K562 (cell line): ENCODE results near the gene LAMA4. TPM values are rescaled to one million over a fixed set of nuclear protein-coding genes. Genes with fewer than 3 reads are reported as not detected.

Source experiments
- ATAC-seq: fragments of 200-7000 bp; cut with Tn5 transposase; 3 replicates; pipeline ENCODE4 v1.9.1; 2020; ENCODE audit warnings: moderate library complexity
- BruUV-seq: library from RNA; stranded (reverse); fragments of 400-500 nt; replicated peaks from 2 replicates; lab custom pipeline; 2021; lab: Mats Ljungman, UMichigan
- CTCF ChIA-PET: fragments of 300-600 bp; formaldehyde crosslinking; extraction: SDS; loops from one replicate; lab custom pipeline; 2021; ENCODE audit warnings: low intra/inter-chr PET ratio; lab: Yijun Ruan, JAX
- POLR2A ChIA-PET: fragments of 300-600, 350-650 bp; sonication (Branson Sonifier 250); formaldehyde crosslinking; extraction: SDS; loops from one replicate; lab custom pipeline; 2021; ENCODE audit warnings: antibody characterized with exemption, inconsistent platforms; lab: Yijun Ruan, JAX
- DNase-seq, 4 experiments: peaks; one replicate each; pipeline versions ENCODE4 v3.0.0 to v3.0.0-alpha.2; 2011 to 2018; ENCODE audit warnings: low spot score in 3 of 4, mixed read lengths in 3 of 4; ENCODE audit errors: extremely low read depth in 1 of 4
- FAIRE-seq: peaks from 2 replicates; lab custom pipeline; 2011; peaks lifted over from hg19 to GRCh38; lab: Jason Lieb, UNC
- H2AFZ ChIP-seq: 2 replicates; pipeline ENCODE4 v1.6.0; 2011; ENCODE audit warnings: low read depth, low read length, control low read depth, inconsistent platforms
- H3K27ac ChIP-seq: fragments of 200-600 bp; 3 replicates; pipeline ENCODE4 v1.8.0; 2011; ENCODE audit warnings: low read depth, mild to moderate bottlenecking, control low read depth, inconsistent platforms, low read length, moderate library complexity, mixed read lengths; ENCODE audit errors: extremely low read depth
- H3K27me3 ChIP-seq, 2 experiments: fragments of 300-600 bp in 1 of 2; 2 replicates in 1 of 2; 3 replicates in 1 of 2; pipeline versions ENCODE4 v1.6.0 to v1.8.0; 2011; ENCODE audit warnings: inconsistent platforms in 2 of 2, low read length in 2 of 2, mild to moderate bottlenecking in 1 of 2, mixed read lengths in 1 of 2, moderate library complexity in 1 of 2; ENCODE audit not compliant: control insufficient read depth in 2 of 2, insufficient read depth in 2 of 2
- H3K36me3 ChIP-seq: fragments of 300-600 bp; 3 replicates; pipeline ENCODE4 v1.8.0; 2011; ENCODE audit warnings: mild to moderate bottlenecking, low read length, inconsistent platforms; ENCODE audit not compliant: control insufficient read depth, insufficient read depth
- H3K4me1 ChIP-seq, 2 experiments: fragments of 200-600 bp in 1 of 2; replicated peaks in 1 of 2; 2 replicates in 1 of 2; 3 replicates in 1 of 2; pipeline versions ENCODE4 v1.5.1 to v1.8.0; 2011; ENCODE audit warnings: inconsistent platforms in 2 of 2, low read length in 2 of 2, mild to moderate bottlenecking in 1 of 2, mixed read lengths in 1 of 2, moderate library complexity in 1 of 2; ENCODE audit not compliant: control insufficient read depth in 2 of 2, insufficient read depth in 2 of 2
- H3K4me2 ChIP-seq: 2 replicates; pipeline ENCODE4 v1.6.1; 2011; ENCODE audit warnings: low read length, control low read depth, inconsistent platforms, mixed read lengths; ENCODE audit not compliant: insufficient read depth
- H3K4me3 ChIP-seq: fragments of 200-600 bp; sonication (generic), shearing (Covaris generic); 2 replicates; pipeline ENCODE4 v1.5.1; 2016; ENCODE audit warnings: control low read depth, inconsistent platforms
- H3K79me2 ChIP-seq: fragments of 200-600 bp; 3 replicates; pipeline ENCODE4 v1.8.0; 2011; ENCODE audit warnings: low read length, inconsistent platforms; ENCODE audit not compliant: control insufficient read depth, insufficient read depth
- H3K9ac ChIP-seq, 2 experiments: 2 replicates each; pipeline versions ENCODE4 v1.6.0 to v1.6.1; 2011; ENCODE audit warnings: low read depth in 2 of 2, low read length in 2 of 2, control low read depth in 1 of 2, inconsistent platforms in 1 of 2, mild to moderate bottlenecking in 1 of 2, mixed read lengths in 1 of 2; ENCODE audit not compliant: insufficient read depth in 1 of 2
- H3K9me1 ChIP-seq: one replicate; pipeline ENCODE4 v1.6.0; 2011; ENCODE audit warnings: inconsistent platforms, mild to moderate bottlenecking, low read length, moderate library complexity; ENCODE audit not compliant: control insufficient read depth, insufficient read depth
- H3K9me3 ChIP-seq: replicated peaks from 2 replicates; pipeline ENCODE4 v1.5.1; 2011; ENCODE audit warnings: low read depth, low read length, inconsistent platforms; ENCODE audit not compliant: control insufficient read depth, insufficient read depth
- H4K20me1 ChIP-seq: replicated peaks from 2 replicates; pipeline ENCODE4 v1.6.1; 2011; ENCODE audit warnings: low read length, inconsistent platforms, mixed read lengths; ENCODE audit not compliant: control insufficient read depth, insufficient read depth
- ZNF3 ChIP-seq: fragments of 250-450 bp; sonication (Bioruptor Pico); IDR thresholded peaks from 2 replicates; pipeline ENCODE4 v1.5.0; 2021; ENCODE audit warnings: mild to moderate bottlenecking, moderate library complexity
- WGBS: fragments of 100-300 bp; shearing (Covaris generic); methylation state at CpG from one replicate; pipeline ENCODE4 v1.1.6; 2016; ENCODE audit warnings: low coverage, mixed read lengths; ENCODE audit not compliant: insufficient coverage; ENCODE audit errors: missing lambda C conversion rate; 5-methylcytosine and 5-hydroxymethylcytosine counted together
- in situ Hi-C: fragments of 300-500 bp; cut with MboI; formaldehyde crosslinking; loops from 4 replicates; pipeline ENCODE4 v1.15.0; 2018; ENCODE audit warnings: inconsistent platforms, mixed read lengths
- intact Hi-C: fragments of 100-400 bp; cut with micrococcal nuclease; formaldehyde crosslinking; loops from 2 replicates; pipeline ENCODE4 v1.14.2; 2022
- polyA plus RNA-seq, 8 experiments: library from polyadenylated mRNA; depleted of rRNA in 4 of 8; stranded (reverse) in 5 of 8; unstranded in 3 of 8; fragments of >200 nt; fragmentation: Nextera tagmentation in 2 of 8; fragmentation: Illumina TruSeq in 1 of 8; extraction: Ambion mirVana in 2 of 8; extraction: Trizol in 1 of 8; gene quantifications; 2 replicates each; pipeline versions ENCODE4 v1.2.1 to v1.2.3, GENCODE V29; 2011 to 2014; ENCODE audit warnings: inconsistent platforms in 1 of 8, missing spikeins in 1 of 8
- total RNA-seq, 7 experiments: library from RNA; depleted of rRNA in 6 of 7; stranded (reverse); fragments of >200 nt in 6 of 7; fragmentation: Illumina TruSeq in 2 of 7; extraction: Trizol in 2 of 7; gene quantifications; 2 replicates each; pipeline versions ENCODE4 v1.2.1 to v1.2.3, GENCODE V29; 2011 to 2021; ENCODE audit warnings: low replicate concordance in 1 of 7
- TF ChIP-seq, protein P1 (sequence below): fragments of 250-450 bp; sonication (Bioruptor Pico); IDR thresholded peaks from 2 replicates; pipeline ENCODE4 v1.4.0; 2020
- TF ChIP-seq, protein P2 (sequence below): sonication (generic); formaldehyde crosslinking; IDR thresholded peaks from 2 replicates; pipeline ENCODE4 v1.8.1; 2023; ENCODE audit warnings: missing genetic modification reagents, mild to moderate bottlenecking, borderline replicate concordance
- TF ChIP-seq, protein P3 (sequence below): fragments of 200-800 bp; sonication (Bioruptor generic); IDR thresholded peaks from 2 replicates; pipeline ENCODE4 v1.6.1; 2017; ENCODE audit warnings: missing genetic modification characterization, missing compliant biosample characterization

Gene LAMA4
- total and polyA plus RNA-seq, 9 of the 15 experiments (the other 6 are each of a cell fraction or from before 2014, with no cell fraction given): 0.05 to 2.9 (median 0.51) TPM

DNA sequence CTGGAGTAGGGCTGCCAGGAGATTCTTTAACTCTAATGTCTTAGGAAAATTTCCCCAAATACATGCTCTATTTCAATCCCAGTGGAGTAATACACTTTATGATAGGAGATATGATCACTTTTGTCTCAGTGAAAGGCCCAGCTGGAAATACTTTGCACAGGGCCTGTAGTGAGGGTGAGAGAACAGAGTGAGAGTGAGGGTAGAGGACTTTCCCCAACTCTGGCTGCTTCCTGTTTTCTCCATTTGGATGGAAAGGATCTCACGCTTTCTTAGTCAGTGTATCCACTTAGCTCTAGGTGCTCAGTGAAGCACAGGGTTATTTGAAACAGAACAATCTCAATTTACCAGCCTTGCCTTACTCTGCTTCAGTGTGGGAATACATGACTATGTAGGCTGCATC is 130.4 kb downstream of the LAMA4 start:
- H3K9me3 ChIP-seq: no peaks in the 10 kb centered on the region
- no TSS peak for BruUV-seq
- no peak overlapping the region for H3K4me2 ChIP-seq
- 0% methylated on average over 1 of the region's 1 CpG for WGBS
- H3K4me1 ChIP-seq: no peaks in the 10 kb centered on the region
- no peak for ATAC-seq
- no peaks in the 10 kb centered on the region for H4K20me1 ChIP-seq
- POLR2A ChIA-PET: interaction anchor here (1.0 kb wide), 1 partner anchor 14 kb away, joined by 4 read pairs; no protein-coding TSS in a partner anchor
- no peak for FAIRE-seq
- in situ Hi-C loops (no loop called here), intact Hi-C loops (no loop called here)
- H3K27ac ChIP-seq: no peak overlapping the region
- no peak for TF ChIP-seq ZNF3 (CRISPR knock-in tag)
- TF ChIP-seq, protein P1, sequence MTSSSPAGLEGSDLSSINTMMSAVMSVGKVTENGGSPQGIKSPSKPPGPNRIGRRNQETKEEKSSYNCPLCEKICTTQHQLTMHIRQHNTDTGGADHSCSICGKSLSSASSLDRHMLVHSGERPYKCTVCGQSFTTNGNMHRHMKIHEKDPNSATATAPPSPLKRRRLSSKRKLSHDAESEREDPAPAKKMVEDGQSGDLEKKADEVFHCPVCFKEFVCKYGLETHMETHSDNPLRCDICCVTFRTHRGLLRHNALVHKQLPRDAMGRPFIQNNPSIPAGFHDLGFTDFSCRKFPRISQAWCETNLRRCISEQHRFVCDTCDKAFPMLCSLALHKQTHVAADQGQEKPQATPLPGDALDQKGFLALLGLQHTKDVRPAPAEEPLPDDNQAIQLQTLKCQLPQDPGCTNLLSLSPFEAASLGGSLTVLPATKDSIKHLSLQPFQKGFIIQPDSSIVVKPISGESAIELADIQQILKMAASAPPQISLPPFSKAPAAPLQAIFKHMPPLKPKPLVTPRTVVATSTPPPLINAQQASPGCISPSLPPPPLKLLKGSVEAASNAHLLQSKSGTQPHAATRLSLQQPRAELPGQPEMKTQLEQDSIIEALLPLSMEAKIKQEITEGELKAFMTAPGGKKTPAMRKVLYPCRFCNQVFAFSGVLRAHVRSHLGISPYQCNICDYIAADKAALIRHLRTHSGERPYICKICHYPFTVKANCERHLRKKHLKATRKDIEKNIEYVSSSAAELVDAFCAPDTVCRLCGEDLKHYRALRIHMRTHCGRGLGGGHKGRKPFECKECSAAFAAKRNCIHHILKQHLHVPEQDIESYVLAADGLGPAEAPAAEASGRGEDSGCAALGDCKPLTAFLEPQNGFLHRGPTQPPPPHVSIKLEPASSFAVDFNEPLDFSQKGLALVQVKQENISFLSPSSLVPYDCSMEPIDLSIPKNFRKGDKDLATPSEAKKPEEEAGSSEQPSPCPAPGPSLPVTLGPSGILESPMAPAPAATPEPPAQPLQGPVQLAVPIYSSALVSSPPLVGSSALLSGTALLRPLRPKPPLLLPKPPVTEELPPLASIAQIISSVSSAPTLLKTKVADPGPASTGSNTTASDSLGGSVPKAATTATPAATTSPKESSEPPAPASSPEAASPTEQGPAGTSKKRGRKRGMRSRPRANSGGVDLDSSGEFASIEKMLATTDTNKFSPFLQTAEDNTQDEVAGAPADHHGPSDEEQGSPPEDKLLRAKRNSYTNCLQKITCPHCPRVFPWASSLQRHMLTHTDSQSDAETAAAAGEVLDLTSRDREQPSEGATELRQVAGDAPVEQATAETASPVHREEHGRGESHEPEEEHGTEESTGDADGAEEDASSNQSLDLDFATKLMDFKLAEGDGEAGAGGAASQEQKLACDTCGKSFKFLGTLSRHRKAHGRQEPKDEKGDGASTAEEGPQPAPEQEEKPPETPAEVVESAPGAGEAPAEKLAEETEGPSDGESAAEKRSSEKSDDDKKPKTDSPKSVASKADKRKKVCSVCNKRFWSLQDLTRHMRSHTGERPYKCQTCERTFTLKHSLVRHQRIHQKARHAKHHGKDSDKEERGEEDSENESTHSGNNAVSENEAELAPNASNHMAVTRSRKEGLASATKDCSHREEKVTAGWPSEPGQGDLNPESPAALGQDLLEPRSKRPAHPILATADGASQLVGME (CRISPR knock-in tag): no peak
- TF ChIP-seq, protein P2, sequence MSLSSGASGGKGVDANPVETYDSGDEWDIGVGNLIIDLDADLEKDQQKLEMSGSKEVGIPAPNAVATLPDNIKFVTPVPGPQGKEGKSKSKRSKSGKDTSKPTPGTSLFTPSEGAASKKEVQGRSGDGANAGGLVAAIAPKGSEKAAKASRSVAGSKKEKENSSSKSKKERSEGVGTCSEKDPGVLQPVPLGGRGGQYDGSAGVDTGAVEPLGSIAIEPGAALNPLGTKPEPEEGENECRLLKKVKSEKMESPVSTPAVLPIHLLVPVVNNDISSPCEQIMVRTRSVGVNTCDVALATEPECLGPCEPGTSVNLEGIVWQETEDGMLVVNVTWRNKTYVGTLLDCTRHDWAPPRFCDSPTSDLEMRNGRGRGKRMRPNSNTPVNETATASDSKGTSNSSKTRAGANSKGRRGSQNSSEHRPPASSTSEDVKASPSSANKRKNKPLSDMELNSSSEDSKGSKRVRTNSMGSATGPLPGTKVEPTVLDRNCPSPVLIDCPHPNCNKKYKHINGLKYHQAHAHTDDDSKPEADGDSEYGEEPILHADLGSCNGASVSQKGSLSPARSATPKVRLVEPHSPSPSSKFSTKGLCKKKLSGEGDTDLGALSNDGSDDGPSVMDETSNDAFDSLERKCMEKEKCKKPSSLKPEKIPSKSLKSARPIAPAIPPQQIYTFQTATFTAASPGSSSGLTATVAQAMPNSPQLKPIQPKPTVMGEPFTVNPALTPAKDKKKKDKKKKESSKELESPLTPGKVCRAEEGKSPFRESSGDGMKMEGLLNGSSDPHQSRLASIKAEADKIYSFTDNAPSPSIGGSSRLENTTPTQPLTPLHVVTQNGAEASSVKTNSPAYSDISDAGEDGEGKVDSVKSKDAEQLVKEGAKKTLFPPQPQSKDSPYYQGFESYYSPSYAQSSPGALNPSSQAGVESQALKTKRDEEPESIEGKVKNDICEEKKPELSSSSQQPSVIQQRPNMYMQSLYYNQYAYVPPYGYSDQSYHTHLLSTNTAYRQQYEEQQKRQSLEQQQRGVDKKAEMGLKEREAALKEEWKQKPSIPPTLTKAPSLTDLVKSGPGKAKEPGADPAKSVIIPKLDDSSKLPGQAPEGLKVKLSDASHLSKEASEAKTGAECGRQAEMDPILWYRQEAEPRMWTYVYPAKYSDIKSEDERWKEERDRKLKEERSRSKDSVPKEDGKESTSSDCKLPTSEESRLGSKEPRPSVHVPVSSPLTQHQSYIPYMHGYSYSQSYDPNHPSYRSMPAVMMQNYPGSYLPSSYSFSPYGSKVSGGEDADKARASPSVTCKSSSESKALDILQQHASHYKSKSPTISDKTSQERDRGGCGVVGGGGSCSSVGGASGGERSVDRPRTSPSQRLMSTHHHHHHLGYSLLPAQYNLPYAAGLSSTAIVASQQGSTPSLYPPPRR (CRISPR knock-in tag): no peak
- TF ChIP-seq, protein P3, sequence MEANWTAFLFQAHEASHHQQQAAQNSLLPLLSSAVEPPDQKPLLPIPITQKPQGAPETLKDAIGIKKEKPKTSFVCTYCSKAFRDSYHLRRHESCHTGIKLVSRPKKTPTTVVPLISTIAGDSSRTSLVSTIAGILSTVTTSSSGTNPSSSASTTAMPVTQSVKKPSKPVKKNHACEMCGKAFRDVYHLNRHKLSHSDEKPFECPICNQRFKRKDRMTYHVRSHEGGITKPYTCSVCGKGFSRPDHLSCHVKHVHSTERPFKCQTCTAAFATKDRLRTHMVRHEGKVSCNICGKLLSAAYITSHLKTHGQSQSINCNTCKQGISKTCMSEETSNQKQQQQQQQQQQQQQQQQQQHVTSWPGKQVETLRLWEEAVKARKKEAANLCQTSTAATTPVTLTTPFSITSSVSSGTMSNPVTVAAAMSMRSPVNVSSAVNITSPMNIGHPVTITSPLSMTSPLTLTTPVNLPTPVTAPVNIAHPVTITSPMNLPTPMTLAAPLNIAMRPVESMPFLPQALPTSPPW (CRISPR knock-in tag): no peak
- no peaks in the 10 kb centered on the region; a peak in 1 of 5 replicates for H3K27me3 ChIP-seq
- DNase-seq: no peak
- no peaks in the 10 kb centered on the region for H3K79me2 ChIP-seq
- no peaks in the 10 kb centered on the region for H3K9me1 ChIP-seq
- H3K9ac ChIP-seq: no peak overlapping the region
- no peak overlapping the region for H3K4me3 ChIP-seq
- CTCF ChIA-PET: no interaction called here
- no peaks in the 10 kb centered on the region for H3K36me3 ChIP-seq
- no peak overlapping the region for H2AFZ ChIP-seq
